HL-60 (cell line): Measurements from ENCODE around the gene SETBP1.

Source experiments
- POLR2AphosphoS5 ChIP-seq: IDR thresholded peaks from 2 replicates; pipeline ENCODE4 v1.6.1; 2012; ENCODE audit warnings: low read depth
- TF ChIP-seq, protein P1 (sequence below): IDR thresholded peaks from one replicate; pipeline ENCODE4 v1.5.1; 2011; ENCODE audit warnings: low read length, control low read depth, inconsistent platforms; ENCODE audit not compliant: insufficient read depth
- TF ChIP-seq, protein P2 (sequence below): IDR thresholded peaks from 2 replicates; pipeline ENCODE4 v1.6.1; 2012; ENCODE audit warnings: low read depth; ENCODE audit not compliant: insufficient replicate concordance

DNA sequence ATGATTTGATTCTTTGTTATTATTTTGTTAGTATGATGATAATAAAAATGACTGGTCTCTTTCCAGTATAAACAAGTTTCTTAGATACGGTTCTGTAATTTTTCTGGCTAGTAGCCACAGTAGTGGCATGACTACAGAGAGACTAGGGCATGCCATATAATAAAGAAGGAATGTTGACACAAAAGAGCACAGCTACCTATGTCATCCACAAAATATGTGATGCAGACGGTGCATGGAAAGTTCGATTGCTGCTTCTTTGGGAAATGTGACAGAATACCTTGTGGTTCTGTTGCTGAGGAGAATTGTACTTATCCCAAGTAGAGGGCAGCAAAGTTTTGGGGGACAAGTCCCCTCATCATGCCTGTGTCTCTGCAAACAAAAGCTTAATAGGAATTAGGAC is 26.1 kb upstream of the SETBP1 start:
- TF ChIP-seq, protein P1, sequence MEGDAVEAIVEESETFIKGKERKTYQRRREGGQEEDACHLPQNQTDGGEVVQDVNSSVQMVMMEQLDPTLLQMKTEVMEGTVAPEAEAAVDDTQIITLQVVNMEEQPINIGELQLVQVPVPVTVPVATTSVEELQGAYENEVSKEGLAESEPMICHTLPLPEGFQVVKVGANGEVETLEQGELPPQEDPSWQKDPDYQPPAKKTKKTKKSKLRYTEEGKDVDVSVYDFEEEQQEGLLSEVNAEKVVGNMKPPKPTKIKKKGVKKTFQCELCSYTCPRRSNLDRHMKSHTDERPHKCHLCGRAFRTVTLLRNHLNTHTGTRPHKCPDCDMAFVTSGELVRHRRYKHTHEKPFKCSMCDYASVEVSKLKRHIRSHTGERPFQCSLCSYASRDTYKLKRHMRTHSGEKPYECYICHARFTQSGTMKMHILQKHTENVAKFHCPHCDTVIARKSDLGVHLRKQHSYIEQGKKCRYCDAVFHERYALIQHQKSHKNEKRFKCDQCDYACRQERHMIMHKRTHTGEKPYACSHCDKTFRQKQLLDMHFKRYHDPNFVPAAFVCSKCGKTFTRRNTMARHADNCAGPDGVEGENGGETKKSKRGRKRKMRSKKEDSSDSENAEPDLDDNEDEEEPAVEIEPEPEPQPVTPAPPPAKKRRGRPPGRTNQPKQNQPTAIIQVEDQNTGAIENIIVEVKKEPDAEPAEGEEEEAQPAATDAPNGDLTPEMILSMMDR, result no peak
- TF ChIP-seq POLR2AphosphoS5, result no peak
- TF ChIP-seq, protein P2, sequence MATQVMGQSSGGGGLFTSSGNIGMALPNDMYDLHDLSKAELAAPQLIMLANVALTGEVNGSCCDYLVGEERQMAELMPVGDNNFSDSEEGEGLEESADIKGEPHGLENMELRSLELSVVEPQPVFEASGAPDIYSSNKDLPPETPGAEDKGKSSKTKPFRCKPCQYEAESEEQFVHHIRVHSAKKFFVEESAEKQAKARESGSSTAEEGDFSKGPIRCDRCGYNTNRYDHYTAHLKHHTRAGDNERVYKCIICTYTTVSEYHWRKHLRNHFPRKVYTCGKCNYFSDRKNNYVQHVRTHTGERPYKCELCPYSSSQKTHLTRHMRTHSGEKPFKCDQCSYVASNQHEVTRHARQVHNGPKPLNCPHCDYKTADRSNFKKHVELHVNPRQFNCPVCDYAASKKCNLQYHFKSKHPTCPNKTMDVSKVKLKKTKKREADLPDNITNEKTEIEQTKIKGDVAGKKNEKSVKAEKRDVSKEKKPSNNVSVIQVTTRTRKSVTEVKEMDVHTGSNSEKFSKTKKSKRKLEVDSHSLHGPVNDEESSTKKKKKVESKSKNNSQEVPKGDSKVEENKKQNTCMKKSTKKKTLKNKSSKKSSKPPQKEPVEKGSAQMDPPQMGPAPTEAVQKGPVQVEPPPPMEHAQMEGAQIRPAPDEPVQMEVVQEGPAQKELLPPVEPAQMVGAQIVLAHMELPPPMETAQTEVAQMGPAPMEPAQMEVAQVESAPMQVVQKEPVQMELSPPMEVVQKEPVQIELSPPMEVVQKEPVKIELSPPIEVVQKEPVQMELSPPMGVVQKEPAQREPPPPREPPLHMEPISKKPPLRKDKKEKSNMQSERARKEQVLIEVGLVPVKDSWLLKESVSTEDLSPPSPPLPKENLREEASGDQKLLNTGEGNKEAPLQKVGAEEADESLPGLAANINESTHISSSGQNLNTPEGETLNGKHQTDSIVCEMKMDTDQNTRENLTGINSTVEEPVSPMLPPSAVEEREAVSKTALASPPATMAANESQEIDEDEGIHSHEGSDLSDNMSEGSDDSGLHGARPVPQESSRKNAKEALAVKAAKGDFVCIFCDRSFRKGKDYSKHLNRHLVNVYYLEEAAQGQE, result no peak
